Fibroblast of lung (primary cell): ENCODE measurements around the gene SLC24A3.

Source experiments
- CTCF ChIP-seq, 2 donors: IDR thresholded peaks in 1 of 2; conservative IDR thresholded peaks in 1 of 2; 1 replicate in 1 of 2; 2 replicates in 1 of 2; pipeline ENCODE4 v1.5.1; 2011 to 2012; ENCODE audit warnings: low read length in 2 of 2, control low read depth in 1 of 2, inconsistent platforms in 1 of 2, low read depth in 1 of 2, mild to moderate bottlenecking in 1 of 2
- EZH2 ChIP-seq: IDR thresholded peaks from 2 replicates; pipeline ENCODE4 v1.5.1; 2012; ENCODE audit warnings: low read length, control low read depth, mild to moderate bottlenecking; ENCODE audit errors: missing control alignments

GRCh38 chr20:19446246-19446645 is 233.8 kb downstream of the SLC24A3 start:
- no peak for TF ChIP-seq CTCF (conservative IDR thresholded peaks at IDR 0.05 in 1 of 2, IDR thresholded peaks at IDR 0.05 in 1 of 2; ENCODE audit: low read depth in 1 of 2, low read length in 2 of 2)
- TF ChIP-seq EZH2: no peak
